HG03196 (cell line): Measurements from ENCODE around the gene FFAR3.
"Not testable (repeated sequence)": the region's sequence is repeated elsewhere in the genome, so short reads cannot be mapped to it uniquely, and the experiment has no call there.

Experiments
- ATAC-seq: cut with Tn5 transposase; IDR thresholded peaks from one replicate; pipeline ENCODE4 v1.9.1; 2021; ENCODE audit not compliant: unreplicated experiment

Gene FFAR3

DNA sequence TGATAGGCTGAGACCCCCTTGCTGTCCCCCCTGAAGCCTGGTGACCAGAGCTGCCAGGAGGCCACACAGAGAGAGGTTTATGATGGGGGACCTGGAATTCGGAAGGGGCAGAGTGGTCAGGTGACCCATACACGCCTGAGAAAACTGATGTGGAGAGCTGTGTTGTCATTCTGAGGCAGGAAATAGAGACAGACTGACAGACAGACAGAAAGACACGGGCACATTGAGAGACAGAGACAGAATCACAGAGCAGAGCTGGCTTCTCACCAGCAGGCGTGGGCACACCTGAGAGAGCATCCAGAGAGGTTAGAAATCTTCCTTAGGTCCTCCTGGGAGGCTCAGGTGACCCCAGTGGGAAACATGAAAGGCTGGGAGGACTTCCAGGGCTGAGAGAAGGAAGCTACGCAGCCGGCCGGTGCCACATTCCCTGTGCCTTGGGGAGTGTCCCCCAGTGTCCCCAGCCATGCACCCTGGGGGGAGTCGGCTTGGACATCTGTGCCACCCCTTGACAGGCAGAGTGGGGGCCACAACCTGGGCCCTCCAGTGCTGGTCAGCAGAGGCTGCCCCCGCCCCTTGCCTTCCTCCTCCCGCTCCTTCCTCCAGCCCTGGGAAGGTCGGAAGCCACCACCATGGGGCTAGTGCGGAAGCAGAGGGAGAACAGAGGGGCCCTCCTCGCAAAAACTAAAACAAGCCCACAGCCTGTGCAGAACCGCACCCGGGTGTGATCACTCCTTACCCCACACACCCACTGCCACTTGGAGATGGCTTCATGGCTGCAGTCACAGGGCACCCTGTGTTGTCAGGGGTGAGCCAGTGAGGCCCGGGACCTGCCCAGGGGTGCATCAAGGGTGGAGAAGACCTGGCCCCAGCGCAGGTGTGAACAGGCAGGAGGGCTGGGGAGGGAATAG is 8.4 kb upstream of the FFAR3 start:
- ATAC-seq = no peak

DNA sequence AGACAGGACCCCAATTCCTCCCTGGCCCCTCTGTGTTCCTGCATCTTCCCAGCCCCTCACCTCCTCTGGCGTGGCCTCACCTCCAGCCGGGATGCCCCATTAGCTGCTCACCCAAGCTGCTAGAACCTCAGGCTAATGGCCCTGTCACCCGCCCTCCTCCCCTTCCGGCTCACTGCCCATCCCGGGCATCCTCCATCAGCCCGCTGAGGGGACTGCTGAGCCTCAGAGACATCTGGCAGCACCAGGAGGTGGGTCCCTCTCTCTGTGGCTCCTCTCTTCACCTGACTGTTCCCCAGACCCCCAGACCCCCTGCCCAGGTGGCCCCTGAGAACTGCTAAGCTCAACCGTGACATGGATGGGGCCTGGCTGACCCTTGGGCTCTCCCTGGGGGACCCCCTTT is 7.7 kb upstream of the FFAR3 start:
- no peak for ATAC-seq

DNA sequence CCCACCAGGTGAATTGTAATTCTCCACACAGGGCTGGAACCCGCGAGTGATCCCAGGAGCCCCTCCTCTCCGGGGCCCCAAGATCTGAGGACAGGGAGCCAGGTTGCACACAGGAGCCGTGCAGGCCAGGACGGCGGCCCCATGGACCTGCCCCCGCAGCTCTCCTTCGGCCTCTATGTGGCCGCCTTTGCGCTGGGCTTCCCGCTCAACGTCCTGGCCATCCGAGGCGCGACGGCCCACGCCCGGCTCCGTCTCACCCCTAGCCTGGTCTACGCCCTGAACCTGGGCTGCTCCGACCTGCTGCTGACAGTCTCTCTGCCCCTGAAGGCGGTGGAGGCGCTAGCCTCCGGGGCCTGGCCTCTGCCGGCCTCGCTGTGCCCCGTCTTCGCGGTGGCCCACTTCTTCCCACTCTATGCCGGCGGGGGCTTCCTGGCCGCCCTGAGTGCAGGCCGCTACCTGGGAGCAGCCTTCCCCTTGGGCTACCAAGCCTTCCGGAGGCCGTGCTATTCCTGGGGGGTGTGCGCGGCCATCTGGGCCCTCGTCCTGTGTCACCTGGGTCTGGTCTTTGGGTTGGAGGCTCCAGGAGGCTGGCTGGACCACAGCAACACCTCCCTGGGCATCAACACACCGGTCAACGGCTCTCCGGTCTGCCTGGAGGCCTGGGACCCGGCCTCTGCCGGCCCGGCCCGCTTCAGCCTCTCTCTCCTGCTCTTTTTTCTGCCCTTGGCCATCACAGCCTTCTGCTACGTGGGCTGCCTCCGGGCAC is 6.7 kb upstream of the FFAR3 start:
- ATAC-seq = no peak

DNA sequence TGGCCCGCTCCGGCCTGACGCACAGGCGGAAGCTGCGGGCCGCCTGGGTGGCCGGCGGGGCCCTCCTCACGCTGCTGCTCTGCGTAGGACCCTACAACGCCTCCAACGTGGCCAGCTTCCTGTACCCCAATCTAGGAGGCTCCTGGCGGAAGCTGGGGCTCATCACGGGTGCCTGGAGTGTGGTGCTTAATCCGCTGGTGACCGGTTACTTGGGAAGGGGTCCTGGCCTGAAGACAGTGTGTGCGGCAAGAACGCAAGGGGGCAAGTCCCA is 6.1 kb upstream of the FFAR3 start:
- ATAC-seq = no peak

DNA sequence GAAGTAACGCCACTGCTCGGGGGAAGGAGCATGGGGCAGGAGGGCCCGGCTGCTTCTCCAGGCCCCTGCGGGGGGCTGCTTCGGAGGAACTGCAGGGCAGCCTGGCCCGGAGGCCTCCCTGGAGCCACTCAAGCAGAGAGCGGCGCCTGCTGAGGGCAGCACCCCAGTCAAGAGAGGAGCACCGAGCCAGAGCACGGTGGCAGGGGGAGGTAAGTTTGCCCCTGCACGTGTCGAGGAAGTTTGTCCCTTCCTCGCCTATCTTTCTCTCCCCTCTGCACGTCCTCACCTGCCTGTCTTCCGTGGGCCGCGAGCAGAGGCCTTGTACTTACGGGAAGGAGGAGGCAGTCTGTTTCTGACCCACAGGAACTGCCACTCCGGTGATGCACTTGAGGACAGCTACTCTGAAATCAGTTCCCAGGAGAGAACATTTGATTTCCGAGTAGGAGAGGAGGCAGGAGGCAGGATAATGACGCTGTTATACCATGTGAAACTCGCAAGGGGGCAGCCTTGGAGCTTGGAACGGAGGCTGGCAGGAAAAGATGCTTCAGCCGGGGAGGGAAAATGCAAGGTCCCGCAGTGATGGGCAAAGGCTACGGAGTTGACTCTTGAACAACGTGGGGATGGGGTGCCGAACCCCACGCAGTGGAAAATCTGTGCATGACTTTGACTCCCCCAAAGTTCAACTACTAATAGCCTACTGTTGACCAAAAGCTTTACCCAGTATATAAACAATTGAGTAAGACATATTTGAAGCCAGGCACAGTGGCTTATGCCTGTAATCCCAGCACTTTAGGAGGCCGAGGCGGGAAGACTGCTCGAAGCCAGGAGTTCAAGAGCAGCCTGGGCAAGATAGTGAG is 5.6 kb upstream of the FFAR3 start:
- ATAC-seq = no peak

DNA sequence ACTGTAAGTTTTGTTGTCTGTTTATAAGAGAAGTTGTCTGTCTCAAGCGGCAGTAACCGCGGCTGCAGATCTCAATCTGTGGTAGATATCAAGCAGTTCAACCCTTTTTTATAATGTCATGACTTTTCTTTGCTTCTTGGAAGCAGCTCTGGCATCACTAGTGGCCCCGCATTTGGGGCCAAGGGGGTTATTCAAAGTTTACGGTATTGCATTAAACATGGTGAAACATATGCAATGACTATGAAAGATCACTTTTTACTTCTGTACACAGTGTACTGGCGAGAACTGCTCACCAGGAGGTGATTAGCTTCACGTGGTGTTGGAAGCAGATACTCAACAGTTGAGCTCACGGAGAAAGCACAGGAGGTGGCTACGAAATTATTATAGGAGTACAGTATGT is 4.6 kb upstream of the FFAR3 start:
- no peak for ATAC-seq

DNA sequence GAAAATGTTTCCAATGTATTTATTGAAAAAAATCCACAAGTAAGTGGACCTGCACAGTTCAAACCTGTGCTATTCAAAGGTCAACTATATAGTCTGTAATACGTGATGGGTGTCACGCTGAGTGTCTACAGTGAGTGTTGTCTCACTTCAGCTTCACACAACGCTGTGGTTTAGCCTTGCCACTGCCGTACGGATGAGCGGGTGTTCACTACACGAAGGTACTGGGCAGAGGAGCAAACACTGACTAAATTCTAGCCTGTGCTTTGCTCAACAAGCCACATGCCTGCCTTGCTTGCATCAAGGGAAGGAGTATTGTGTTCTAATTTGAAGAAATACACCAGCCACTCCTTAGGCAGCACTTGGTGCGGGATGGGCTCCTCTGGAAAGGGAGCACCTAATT is 3.4 kb upstream of the FFAR3 start:
- ATAC-seq = no peak

DNA sequence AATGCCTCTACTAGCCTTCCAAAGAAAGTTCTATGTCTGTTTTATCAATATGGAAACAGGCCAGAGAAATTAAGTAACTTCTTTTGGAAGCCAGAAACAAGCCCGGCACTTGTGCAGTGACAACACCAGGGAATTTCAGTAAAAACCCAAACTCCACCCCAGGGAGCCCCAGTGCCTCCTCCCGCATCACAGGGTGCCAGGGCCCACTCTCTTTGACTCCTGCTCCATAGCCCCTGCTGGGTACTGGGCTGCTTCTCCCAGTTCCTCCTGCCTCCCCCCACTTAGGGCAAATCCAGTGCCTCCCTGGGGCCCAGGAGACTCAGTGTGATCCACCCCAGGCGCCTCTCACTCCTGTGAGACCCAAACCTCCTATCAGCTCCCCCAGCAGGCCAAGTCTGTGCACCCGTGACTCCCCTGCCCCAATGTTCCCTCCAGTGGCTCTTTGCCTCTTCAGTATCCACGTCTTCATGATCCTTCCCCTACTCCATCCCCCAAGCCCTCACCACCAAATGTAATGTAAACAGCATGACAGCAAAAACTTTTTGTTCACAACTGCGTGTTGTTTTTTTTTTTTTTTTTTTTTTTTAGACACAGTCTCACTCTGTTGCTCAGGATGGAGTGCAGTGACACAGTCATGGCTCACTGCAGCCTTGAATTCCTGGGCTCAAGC is 2.3 kb upstream of the FFAR3 start:
- ATAC-seq = no peak

DNA sequence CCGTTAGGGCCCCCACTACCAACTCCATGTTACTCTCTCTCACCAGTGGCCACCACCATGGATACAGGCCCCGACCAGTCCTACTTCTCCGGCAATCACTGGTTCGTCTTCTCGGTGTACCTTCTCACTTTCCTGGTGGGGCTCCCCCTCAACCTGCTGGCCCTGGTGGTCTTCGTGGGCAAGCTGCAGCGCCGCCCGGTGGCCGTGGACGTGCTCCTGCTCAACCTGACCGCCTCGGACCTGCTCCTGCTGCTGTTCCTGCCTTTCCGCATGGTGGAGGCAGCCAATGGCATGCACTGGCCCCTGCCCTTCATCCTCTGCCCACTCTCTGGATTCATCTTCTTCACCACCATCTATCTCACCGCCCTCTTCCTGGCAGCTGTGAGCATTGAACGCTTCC is 574 bp downstream of the FFAR3 start:
- not testable (repeated sequence) for ATAC-seq

DNA sequence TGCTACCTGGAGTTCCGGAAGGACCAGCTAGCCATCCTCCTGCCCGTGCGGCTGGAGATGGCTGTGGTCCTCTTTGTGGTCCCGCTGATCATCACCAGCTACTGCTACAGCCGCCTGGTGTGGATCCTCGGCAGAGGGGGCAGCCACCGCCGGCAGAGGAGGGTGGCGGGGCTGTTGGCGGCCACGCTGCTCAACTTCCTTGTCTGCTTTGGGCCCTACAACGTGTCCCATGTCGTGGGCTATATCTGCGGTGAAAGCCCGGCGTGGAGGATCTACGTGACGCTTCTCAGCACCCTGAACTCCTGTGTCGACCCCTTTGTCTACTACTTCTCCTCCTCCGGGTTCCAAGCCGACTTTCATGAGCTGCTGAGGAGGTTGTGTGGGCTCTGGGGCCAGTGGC is 1.1 kb downstream of the FFAR3 start:
- not testable (repeated sequence) for ATAC-seq

DNA sequence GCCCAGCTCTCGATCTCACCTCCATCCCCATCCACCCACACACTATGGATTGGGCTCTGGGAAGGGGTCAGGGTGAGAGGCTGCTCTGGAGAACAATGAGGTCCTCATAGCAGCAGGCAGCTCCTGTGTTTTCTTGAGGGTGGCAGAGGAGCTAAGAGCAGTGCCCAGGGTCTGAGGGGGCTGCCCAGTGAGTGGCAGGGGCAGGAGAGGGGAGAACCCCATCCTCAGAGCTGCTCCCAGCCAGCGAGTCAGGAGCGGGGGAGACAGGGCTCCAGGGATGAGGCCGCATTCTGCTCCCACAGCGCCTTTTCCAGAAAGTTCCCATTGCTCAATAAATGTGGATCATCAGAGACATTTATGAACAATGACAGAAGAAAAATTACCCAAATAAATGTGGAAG is 1.8 kb downstream of the FFAR3 start:
- not testable (repeated sequence) for ATAC-seq

DNA sequence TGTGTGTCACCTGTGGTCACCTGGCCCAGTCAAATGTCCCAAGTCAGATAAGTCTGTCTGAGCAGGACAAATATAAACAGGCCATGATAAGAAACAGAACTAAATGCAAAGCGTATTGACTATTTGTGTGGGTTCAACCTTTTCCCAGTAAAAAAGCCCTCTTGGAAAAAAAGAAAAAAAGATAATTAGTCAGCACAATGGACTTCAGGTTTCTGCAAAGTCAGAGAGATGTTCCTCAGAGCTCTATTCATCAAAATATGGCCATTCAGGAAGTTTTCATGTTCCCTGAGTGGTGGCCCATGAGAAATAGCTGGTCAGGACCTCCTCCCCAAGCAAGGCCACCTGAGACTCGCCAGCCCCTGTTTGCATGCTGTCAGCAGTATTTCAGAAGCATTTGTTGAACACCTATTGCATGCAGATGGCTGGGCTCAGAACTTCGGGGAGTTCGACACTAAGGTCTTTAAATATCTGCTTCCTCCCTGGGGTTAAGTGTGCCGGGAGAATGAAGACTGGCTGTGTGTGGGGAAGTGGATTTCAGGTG is 2.7 kb downstream of the FFAR3 start:
- no peak for ATAC-seq

DNA sequence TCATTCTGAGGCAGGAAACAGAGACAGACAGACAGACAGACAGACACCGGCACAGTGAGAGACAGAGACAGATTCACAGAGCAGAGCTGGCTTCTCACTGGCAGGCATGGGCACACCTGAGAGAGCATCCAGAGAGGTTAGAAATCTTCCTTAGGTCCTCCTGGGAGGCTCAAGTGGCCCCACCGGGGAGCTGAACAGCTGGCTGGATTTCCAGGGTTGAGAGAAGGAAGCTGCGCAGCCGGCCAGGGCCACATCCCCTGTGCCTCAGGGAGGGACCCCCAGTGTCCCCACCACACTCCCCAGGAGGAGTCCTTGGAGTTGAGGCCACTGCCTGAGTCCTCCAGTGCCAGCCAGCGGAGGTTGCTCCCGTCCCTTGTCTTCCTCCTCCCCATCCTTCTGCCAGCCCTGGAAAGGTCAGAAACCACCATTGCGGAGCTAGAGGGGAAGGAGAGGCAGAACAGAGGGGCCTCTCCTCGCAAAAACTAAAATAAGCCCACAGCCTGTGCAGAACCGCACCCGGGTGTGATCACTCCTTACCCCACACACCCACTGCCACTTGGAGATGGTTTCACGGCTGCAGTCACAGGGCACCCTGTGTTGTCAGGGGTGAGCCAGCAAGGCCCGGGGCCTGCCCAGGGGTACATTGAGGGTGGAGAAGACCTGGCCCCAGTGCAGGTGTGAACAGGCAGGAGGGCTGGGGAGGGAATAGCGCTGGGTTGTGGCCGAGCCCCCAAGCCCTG is 4.2 kb downstream of the FFAR3 start:
- ATAC-seq = no peak

DNA sequence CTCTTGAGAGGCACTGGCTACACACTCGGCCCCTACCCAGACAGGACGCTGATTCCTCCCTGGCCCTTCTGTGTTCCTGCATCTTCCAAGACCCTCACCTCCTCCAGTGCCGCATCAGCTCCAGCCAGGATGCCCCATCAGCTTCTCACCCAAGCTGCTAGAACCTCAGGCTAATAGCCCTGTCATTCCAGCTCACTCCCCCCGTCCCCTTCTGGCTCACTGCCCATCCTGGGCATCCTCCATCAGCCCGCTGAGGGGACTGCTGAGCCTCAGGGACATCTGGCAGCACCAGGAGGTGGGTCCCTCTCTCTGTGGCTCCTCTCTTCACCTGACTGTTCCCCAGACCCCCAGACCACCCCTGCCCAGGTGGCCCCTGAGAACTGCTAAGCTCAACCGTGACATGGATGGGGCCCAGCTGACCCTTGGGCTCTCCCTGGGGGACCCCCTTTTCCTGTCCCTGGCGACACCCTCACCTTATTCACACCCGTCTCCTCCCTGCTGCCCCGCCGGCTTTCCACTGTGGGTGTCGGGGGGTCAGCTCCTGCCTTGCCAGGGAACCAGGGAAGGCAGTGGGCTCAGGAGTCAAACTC is 4.8 kb downstream of the FFAR3 start:
- no peak for ATAC-seq

DNA sequence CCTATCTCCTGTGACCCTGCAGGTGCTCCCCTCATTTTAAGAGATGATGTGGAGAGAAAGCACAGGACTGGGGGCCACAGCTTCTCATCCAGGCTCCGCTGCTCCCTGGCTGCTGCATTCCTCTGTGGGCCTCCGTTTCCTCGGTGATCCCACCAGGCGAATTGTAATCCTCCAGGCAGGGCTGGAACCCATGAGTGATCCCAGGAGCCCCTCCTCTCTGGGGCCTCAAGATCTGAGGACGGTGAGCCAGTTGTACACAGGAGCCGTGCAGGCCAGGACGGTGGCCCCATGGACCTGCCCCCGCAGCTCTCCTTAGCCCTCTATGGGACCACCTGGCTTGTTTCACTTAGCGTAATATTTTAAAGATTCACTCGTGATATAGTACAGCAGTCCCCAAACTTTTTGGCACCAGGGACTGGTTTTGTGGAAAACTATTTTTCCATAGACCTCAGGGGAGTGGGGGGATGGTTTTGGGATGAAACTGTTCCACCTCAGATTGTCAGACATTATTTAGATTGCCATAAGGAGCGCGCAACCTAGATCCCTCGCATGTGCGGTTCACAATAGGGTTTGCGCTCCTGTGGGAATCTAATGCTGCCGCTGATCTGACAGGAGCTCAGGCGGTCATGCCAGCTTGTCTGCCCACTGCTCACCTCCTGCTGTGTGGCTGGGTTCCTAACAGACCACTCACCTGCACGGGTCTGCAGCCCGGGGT is 5.6 kb downstream of the FFAR3 start:
- ATAC-seq = no peak

DNA sequence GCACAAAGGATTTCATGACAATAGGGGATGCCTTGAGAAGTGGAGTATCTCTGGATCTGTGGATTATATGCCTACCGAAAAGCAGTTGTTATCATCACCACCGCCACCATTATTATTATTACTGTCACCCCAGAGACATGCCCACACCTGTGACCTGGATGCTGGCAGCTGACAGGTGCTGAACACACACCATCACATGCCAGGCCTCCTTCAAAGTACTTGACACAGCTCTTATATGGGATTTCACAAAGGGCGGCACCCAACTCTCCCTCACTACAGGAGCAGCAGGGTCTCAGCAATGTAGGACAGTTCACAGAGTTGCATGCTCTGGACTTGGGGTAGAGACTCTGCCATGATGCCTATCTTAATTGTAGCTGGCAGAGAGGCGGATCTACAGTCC is 7.0 kb downstream of the FFAR3 start:
- ATAC-seq = no peak

DNA sequence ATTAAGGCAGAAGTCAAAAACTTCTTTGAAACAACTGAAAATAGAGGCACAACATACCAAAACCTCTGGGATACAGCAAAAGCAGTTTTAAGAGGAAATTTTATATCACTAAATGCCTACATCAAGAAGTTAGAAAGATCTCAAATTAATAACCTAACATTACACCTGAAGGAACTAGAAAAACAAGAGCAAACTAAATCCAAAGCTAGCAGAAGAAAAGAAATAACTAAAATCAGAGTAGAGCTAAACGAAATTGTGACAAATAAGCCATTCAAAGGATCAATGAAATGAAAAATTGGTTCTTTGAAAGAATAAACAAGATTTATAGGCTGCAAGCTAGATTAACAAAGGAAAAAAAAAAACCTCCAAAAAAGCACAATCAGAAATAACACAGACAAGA is 10.1 kb downstream of the FFAR3 start:
- no peak for ATAC-seq

DNA sequence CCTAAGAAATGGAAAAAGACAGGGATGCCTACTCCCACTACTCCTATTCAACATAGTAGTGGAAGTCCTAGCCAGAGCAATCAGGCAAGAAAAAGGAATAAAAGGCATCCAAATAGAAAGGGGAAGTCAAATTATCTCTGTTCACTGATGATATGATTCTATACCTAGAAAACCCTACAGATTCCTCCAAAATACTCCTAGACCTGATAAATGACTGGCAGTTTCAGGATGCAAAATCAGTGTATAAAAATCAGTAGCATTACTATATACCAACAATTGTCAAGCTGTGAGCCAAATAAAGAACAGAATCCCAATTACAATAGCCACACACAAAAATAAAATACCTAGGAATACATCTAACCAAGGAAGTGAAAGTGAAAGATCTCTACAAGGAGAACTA is 11.3 kb downstream of the FFAR3 start:
- ATAC-seq = no peak

DNA sequence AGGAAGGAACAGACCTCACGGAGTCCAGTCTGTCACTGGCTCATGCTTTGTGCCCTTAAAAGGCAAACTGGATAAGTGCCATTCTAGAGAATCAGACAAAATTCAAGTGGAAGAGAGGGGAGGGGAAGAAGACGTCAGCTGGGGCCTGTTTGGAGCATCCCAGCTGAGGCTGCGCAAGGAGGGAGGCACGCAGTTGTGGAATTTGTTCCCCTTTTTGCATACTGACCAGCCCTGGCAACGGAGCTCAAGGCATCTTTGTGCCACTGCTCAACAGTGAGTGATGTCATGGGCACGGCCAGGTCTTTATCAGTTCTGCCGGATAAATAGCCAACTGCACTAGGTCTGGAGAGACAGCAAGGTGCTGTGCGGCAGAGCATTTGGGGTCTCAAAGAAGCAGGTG is 12.5 kb downstream of the FFAR3 start, which contains the start of gene GPR42:
Gene GPR42, plus strand, starts transcription at position 347 of the 400 bp plus-strand sequence. CDS start 292 bp downstream, outside the sequence.
- ATAC-seq = no peak
